Immature natural killer cell (primary cell): ENCODE measurements around the gene TANGO6. TPM values are rescaled to one million over a fixed set of nuclear protein-coding genes. Genes with fewer than 3 reads are reported as not detected.
"Not testable (repeated sequence)": the region's sequence is repeated elsewhere in the genome, so short reads cannot be mapped to it uniquely, and the experiment has no call there.

Experiments
- DNase-seq, 3 donors: peaks; one replicate each; pipeline ENCODE4 v3.0.0; 2022; ENCODE audit warnings: mixed read lengths in 1 of 3
- H3K27ac Mint-ChIP-seq, 6 donors: one replicate each; pipeline ENCODE4 v1.8.0; 2020; ENCODE audit warnings: mixed read lengths in 6 of 6, mild to moderate bottlenecking in 5 of 6, inconsistent platforms in 4 of 6, moderate library complexity in 3 of 6
- H3K27me3 Mint-ChIP-seq, 3 donors: one replicate each; pipeline ENCODE4 v1.8.0; 2020 to 2021; ENCODE audit warnings: low read depth in 3 of 3, mild to moderate bottlenecking in 3 of 3, mixed read lengths in 3 of 3, moderate library complexity in 3 of 3, inconsistent platforms in 1 of 3
- H3K36me3 Mint-ChIP-seq, 3 donors: one replicate each; pipeline ENCODE4 v1.8.0; 2020; ENCODE audit warnings: mixed read lengths in 3 of 3, inconsistent platforms in 2 of 3, mild to moderate bottlenecking in 2 of 3
- H3K4me1 Mint-ChIP-seq, 2 donors: one replicate each; pipeline ENCODE4 v1.8.0; 2020; ENCODE audit warnings: inconsistent platforms in 2 of 2, mild to moderate bottlenecking in 2 of 2, mixed read lengths in 2 of 2, moderate library complexity in 1 of 2
- H3K4me3 Mint-ChIP-seq, 5 donors: one replicate each; pipeline ENCODE4 v1.8.0; 2020; ENCODE audit warnings: mild to moderate bottlenecking in 5 of 5, mixed read lengths in 5 of 5, inconsistent platforms in 3 of 5, moderate library complexity in 3 of 5
- H3K9me3 Mint-ChIP-seq, 6 donors: one replicate each; pipeline ENCODE4 v1.8.0; 2020; ENCODE audit warnings: mild to moderate bottlenecking in 6 of 6, mixed read lengths in 6 of 6, inconsistent platforms in 4 of 6, moderate library complexity in 3 of 6
- polyA plus RNA-seq, 3 donors: library from polyadenylated mRNA; unstranded; fragments of 300-500 nt; fragmentation: Illumina TruSeq; gene quantifications; one replicate each; pipeline ENCODE4 v1.2.3, GENCODE V29; 2021

TANGO6 gene
- polyA plus RNA-seq, 3 donors from 2014 or later, result 8.2 to 16.9 (median 11.5) TPM

GRCh38 chr16:68980695-68981315, 137.5 kb downstream of the TANGO6 start:
- Mint-ChIP-seq H3K36me3 (peaks cover 11 to 23% (median 19%) of the 10 kb centered on the region in 3 donors), H3K4me3 (no peak overlapping the region), H3K27me3 (no peaks in the 10 kb centered on the region), H3K9me3 (no peaks in the 10 kb centered on the region), H3K27ac (no peak overlapping the region), H3K4me1 (no peaks in the 10 kb centered on the region)
- no peak for DNase-seq

- Mint-ChIP-seq H3K27me3 (no peaks in the 10 kb centered on the region), H3K36me3 (peaks cover 16 to 22% (median 17%) of the 10 kb centered on the region in 3 donors), H3K27ac (no peak overlapping the region), H3K9me3 (no peaks in the 10 kb centered on the region), H3K4me1 (no peaks in the 10 kb centered on the region), H3K4me3 (no peak overlapping the region)
- no peak for DNase-seq
Measured at GRCh38 chr16:68981971-68982370, 138.6 kb downstream of the TANGO6 start.

GRCh38 chr16:68984467-68984866, 141.1 kb downstream of the TANGO6 start:
- Mint-ChIP-seq H3K36me3 (peaks cover 14 to 28% (median 16%) of the 10 kb centered on the region in 3 donors), H3K27ac (no peak overlapping the region), H3K9me3 (no peaks in the 10 kb centered on the region), H3K27me3 (no peaks in the 10 kb centered on the region), H3K4me1 (no peaks in the 10 kb centered on the region), H3K4me3 (no peak overlapping the region)
- DNase-seq, result no peak

GRCh38 chr16:68985268-68985667, 141.9 kb downstream of the TANGO6 start:
- no peaks in the 10 kb centered on the region for H3K4me1 Mint-ChIP-seq
- H3K27ac Mint-ChIP-seq, result no peak overlapping the region
- no peaks in the 10 kb centered on the region for H3K9me3 Mint-ChIP-seq
- no peak overlapping the region for H3K4me3 Mint-ChIP-seq
- H3K27me3 Mint-ChIP-seq, result no peaks in the 10 kb centered on the region
- no peak for DNase-seq
- H3K36me3 Mint-ChIP-seq, result peaks cover 14 to 29% (median 16%) of the 10 kb centered on the region in 3 donors

GRCh38 chr16:68985855-68986254, 142.5 kb downstream of the TANGO6 start:
- Mint-ChIP-seq H3K9me3 (no peaks in the 10 kb centered on the region), H3K27ac (no peak overlapping the region), H3K4me1 (no peaks in the 10 kb centered on the region), H3K27me3 (no peaks in the 10 kb centered on the region), H3K36me3 (peaks cover 14 to 29% (median 16%) of the 10 kb centered on the region in 3 donors), H3K4me3 (no peak overlapping the region)
- no peak for DNase-seq

- H3K27ac Mint-ChIP-seq, result no peak overlapping the region
- peaks cover 0 to 3% (median 0%) of the 10 kb centered on the region in 3 donors for H3K27me3 Mint-ChIP-seq
- no peak overlapping the region for H3K4me3 Mint-ChIP-seq
- no peaks in the 10 kb centered on the region for H3K4me1 Mint-ChIP-seq
- H3K36me3 Mint-ChIP-seq, result peaks cover 9 to 20% (median 11%) of the 10 kb centered on the region in 3 donors
- DNase-seq, result no peak
- no peaks in the 10 kb centered on the region for H3K9me3 Mint-ChIP-seq
Measured at GRCh38 chr16:68987734-68988457, 144.6 kb downstream of the TANGO6 start.

GRCh38 chr16:68990172-68990845, 147.0 kb downstream of the TANGO6 start:
- not testable (repeated sequence) for H3K27ac Mint-ChIP-seq, H3K9me3 Mint-ChIP-seq, H3K4me3 Mint-ChIP-seq, DNase-seq, H3K4me1 Mint-ChIP-seq, H3K27me3 Mint-ChIP-seq
- peaks cover 4 to 14% (median 5%) of the 10 kb centered on the region in 3 donors for H3K36me3 Mint-ChIP-seq

- H3K27ac Mint-ChIP-seq, result no peak overlapping the region
Measured at GRCh38 chr16:68991075-68991474, 147.7 kb downstream of the TANGO6 start.

GRCh38 chr16:68992521-68992920, 149.2 kb downstream of the TANGO6 start:
- Mint-ChIP-seq H3K27me3 (peaks cover 0 to 5% (median 0%) of the 10 kb centered on the region in 3 donors), H3K9me3 (no peaks in the 10 kb centered on the region), H3K4me3 (no peak overlapping the region), H3K4me1 (no peaks in the 10 kb centered on the region), H3K27ac (no peak overlapping the region), H3K36me3 (peaks cover 0 to 16% (median 13%) of the 10 kb centered on the region in 3 donors)
- no peak for DNase-seq

More at GRCh38 chr16:68991075-68991474, 147.7 kb downstream of the TANGO6 start:
- Mint-ChIP-seq H3K36me3 (peaks cover 3 to 11% (median 4%) of the 10 kb centered on the region in 3 donors), H3K27me3 (peaks cover 0 to 5% (median 0%) of the 10 kb centered on the region in 3 donors), H3K4me1 (no peaks in the 10 kb centered on the region), H3K4me3 (no peak overlapping the region), H3K9me3 (no peaks in the 10 kb centered on the region)
- no peak for DNase-seq

GRCh38 chr16:68993456-68993855, 150.1 kb downstream of the TANGO6 start:
- DNase-seq, result no peak
- H3K4me1 Mint-ChIP-seq, result no peaks in the 10 kb centered on the region
- H3K4me3 Mint-ChIP-seq, result no peak overlapping the region
- peaks cover 0 to 5% (median 0%) of the 10 kb centered on the region in 3 donors for H3K27me3 Mint-ChIP-seq
- H3K27ac Mint-ChIP-seq, result no peak overlapping the region
- peaks cover 0 to 13% (median 12%) of the 10 kb centered on the region in 3 donors for H3K36me3 Mint-ChIP-seq
- H3K9me3 Mint-ChIP-seq, result no peaks in the 10 kb centered on the region

- Mint-ChIP-seq H3K4me1 (no peaks in the 10 kb centered on the region), H3K27ac (no peak overlapping the region), H3K4me3 (no peak overlapping the region), H3K9me3 (no peaks in the 10 kb centered on the region), H3K36me3 (peaks cover 0 to 12% (median 12%) of the 10 kb centered on the region in 3 donors), H3K27me3 (peaks cover 0 to 5% (median 0%) of the 10 kb centered on the region in 3 donors)
- no peak for DNase-seq
Measured at GRCh38 chr16:68993885-68994284, 150.6 kb downstream of the TANGO6 start.

- Mint-ChIP-seq H3K27me3 (peaks cover 0 to 5% (median 0%) of the 10 kb centered on the region in 3 donors), H3K9me3 (no peaks in the 10 kb centered on the region), H3K4me1 (no peaks in the 10 kb centered on the region), H3K4me3 (no peak overlapping the region), H3K27ac (no peak overlapping the region), H3K36me3 (peaks cover 0 to 12% (median 8%) of the 10 kb centered on the region in 3 donors)
- DNase-seq, result no peak
Measured at GRCh38 chr16:68994324-68994723, 151.0 kb downstream of the TANGO6 start.

GRCh38 chr16:68995011-68995504, 151.7 kb downstream of the TANGO6 start:
- Mint-ChIP-seq H3K4me3 (no peak overlapping the region), H3K27me3 (peaks cover 0 to 5% (median 0%) of the 10 kb centered on the region in 3 donors), H3K9me3 (no peaks in the 10 kb centered on the region), H3K4me1 (no peaks in the 10 kb centered on the region), H3K27ac (no peak overlapping the region), H3K36me3 (peaks cover 0 to 12% (median 6%) of the 10 kb centered on the region in 3 donors)
- DNase-seq, result no peak

- DNase-seq, result no peak
Measured at GRCh38 chr16:68997564-68997963, 154.2 kb downstream of the TANGO6 start.

More at GRCh38 chr16:68997564-68997963, 154.2 kb downstream of the TANGO6 start:
- H3K27ac Mint-ChIP-seq, result no peak overlapping the region
- no peak overlapping the region for H3K4me3 Mint-ChIP-seq
- peaks cover 0 to 21% (median 14%) of the 10 kb centered on the region in 3 donors for H3K36me3 Mint-ChIP-seq
- no peaks in the 10 kb centered on the region for H3K4me1 Mint-ChIP-seq
- no peaks in the 10 kb centered on the region for H3K9me3 Mint-ChIP-seq
- peaks cover 0 to 2% (median 0%) of the 10 kb centered on the region in 3 donors for H3K27me3 Mint-ChIP-seq
